GM19023 (cell line): ENCODE data around the gene AGAP3.
"Not testable (repeated sequence)": the region's sequence is repeated elsewhere in the genome, so short reads cannot be mapped to it uniquely, and the experiment has no call there.

ENCODE experiments used
- ATAC-seq: cut with Tn5 transposase; IDR thresholded peaks from one replicate; pipeline ENCODE4 v1.9.1; 2021; ENCODE audit warnings: mild to moderate bottlenecking, moderate library complexity; ENCODE audit not compliant: unreplicated experiment

AGAP3 gene

DNA sequence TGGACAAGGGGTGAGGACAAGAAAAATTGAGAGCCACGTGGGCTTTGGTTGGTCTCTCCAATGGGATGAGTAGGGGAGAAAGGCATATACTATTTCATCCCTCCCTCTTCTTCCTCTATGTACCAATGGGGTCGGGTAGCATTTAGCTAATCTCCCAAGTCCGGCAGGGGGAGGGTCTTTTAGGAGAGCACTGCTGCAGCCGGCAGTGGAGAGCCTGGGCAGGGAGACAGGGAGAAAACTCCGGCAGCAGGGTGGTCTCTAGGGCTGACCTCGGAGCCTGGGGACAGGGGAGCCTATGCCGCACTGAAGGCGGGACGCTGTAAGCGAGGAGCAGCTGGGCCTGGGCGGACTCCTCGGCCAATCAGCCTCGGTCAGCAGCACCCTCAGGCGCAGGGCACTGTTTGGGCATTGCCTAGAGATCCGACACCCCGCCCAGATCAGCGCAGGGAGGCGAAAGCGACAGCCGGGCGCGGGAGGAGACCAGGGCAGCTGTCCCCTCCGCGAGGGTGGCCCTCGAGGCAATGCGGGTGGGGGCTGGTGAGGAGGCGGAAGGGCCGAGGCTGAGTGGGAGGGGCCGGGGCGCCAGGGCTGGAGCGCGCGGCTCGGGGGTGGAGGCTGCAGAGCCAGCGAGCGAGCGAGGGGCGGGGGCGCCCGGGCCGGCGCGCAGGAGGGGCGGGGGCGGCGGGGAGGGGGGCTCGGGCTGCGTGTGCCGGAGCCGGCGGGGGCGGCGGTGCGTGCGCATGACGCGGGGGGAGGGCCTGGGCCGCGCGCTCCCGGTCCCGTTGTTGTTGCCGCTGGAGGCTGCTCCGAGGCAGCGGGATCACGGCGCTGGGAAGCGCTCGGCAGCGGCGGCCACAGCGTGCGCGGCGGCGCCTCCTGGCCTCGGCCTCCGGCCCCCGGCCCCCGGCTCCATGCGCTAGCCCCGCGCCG lies at the start of gene AGAP3:
Gene AGAP3, plus strand, starts transcription at position 785 of the 930 bp plus-strand sequence. CDS start 267 bp downstream, outside the sequence.
- peak; percentile 43 for ATAC-seq

DNA sequence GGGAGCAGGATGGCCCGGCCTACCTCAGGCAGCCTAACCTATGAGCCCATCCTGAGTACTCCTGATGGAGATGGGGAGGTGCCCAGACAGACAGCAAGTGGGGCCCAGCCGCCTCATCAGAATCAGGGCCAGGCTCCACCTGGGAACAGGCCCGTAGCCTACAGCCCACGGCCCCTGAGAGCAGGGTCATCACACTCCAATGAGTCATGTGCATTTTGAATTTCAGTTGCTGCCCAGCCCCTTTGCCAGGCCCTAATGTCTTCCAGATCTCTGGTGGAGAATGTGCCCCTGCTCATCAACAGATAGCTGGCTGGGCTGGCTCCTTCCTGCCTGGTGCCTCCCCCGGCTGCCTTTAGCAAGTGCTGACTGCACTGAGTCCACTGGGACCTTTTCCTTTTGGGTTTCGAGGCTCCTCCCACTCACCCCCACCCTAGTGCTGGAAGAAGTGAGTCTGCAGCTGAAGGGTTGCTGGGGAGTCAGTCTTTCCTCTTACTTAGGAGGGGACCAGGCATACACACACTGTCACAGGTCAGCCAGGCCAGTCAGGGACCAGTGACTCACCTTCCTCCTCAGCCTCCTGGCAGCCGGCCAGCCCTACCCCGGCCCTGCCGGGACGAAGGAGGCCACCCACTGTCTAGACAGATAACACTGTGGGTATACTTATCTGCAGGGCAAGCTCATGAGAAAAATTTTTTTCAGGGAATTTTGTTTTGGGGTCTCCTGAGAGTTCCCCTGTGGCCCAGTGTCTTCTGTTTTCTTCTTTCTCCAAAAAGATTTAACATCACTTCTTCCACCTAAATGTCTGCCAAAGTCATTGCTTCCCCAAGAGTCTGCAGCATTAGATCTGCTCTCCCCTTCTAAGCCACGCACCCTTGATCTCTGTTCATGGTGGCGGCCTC lies 47.1 kb upstream of the AGAP3 start:
- ATAC-seq, result no peak

DNA sequence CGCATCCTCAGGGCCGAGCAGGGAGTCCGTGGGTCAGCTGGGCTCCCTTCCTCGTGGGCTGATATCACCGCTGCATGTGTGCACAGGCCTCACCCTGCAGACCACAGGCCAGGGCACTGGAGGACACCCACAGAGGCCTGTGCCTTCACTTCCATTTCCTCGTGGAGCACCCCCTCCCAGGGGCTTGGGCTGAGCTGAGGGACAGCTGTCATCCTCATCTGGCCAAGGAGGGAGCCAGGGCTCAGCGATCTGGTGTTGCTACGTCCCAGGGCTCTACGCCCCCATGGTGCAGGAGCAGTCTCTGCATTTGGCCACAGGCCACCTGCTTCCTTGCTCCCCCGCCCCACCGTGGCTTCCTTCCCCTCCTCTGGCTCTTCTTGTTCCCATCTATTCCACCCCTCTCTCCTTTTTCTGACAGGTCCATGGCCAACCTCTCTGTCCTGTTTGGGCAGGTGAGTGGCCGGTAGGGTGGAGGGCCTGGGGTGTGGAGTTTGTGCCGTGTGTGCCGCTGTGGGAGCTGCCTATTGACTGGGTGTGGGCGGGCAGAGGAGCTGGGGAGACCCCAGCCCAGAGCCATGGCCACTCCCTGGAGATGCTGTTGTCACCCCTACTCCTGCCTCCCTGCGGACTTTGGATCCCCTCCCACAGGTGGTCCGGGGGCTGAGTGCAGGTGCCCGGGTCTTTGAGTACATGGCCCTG lies 46.3 kb upstream of the AGAP3 start:
- ATAC-seq, result no peak

DNA sequence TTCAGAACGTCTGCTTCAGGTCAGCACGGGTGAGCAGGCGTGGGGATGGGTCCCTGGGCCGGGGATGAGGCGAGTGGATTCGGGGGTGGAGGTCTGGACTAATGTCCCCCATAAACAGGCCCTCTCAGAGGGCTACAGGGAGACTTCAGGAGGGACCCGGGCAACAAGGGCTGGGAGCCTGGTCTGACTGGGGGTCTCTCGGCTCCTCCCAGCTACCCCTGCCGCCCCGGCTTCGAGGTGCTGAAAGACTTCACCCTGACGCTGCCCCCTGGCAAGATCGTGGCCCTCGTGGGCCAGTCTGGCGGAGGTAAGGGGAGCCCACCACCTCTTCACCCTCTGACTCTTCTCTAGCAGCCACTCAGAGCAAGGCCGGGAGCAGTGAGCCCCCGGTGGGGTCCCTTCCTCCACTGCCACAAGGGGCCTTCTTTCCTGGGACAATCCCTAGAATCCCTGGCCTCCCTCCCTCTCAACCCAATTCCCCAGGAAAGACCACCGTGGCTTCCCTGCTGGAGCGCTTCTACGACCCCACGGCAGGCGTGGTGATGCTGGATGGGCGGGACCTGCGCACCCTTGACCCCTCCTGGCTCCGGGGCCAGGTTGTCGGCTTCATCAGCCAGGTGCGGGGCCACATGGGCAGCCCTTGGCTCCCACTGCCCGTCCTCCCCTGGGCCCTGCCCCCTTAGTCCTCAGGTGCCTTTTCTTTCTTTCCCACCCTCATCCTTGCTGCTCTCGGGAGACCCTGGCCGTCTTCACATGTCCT lies 45.5 kb upstream of the AGAP3 start:
- no peak for ATAC-seq

DNA sequence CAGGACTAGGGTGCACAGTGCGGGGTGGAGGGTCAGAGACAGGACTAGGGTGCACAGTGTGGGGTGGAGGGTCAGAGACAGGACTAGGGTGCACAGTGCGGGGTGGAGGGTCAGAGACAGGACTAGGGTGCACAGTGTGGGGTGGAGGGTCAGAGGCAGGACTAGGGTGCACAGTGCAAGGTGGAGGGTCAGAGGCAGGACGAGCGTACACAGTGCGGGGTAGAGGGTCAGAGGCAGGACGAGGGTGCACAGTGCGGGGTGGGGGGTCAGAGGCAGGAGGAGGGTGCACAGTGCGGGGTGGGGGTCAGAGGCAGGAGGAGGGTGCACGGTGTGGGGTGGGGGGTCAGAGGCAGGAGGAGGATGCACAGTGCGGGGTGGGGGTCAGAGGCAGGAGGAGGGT lies 42.8 kb upstream of the AGAP3 start:
- ATAC-seq, result not testable (repeated sequence)

DNA sequence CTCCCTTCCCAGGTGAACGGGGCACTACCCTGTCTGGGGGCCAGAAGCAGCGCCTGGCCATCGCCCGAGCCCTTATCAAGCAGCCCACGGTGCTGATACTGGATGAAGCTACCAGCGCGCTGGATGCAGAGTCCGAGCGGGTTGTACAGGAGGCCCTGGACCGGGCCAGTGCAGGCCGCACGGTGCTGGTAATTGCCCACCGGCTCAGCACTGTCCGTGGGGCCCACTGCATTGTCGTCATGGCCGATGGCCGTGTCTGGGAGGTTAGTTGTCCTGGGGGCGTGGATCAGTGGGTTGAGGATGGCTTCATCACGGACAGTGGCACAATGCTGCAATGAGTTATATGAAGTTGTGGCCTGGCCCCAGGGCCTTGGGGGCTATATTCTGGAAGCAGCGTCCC lies 42.3 kb upstream of the AGAP3 start:
- no peak for ATAC-seq

DNA sequence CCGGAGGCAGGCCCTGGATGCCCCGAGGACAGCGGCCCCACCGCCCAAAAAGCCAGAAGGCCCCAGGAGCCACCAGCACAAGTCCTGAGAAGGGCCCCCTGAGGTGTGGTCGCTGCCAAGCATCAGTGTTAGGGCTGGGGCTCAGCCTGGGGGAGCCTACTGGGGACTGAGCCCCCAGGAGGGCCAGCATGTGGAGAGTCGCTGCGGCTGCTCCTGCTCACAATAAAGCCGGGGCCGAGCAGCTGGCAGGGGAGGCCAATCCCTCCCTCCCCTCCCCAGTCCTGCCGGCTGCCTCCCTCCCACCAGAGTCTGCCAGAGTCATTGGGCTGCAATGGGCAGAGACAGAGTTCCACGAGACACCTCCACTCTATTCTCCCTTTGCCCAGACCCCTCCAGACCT lies 41.0 kb upstream of the AGAP3 start:
- ATAC-seq, result no peak

DNA sequence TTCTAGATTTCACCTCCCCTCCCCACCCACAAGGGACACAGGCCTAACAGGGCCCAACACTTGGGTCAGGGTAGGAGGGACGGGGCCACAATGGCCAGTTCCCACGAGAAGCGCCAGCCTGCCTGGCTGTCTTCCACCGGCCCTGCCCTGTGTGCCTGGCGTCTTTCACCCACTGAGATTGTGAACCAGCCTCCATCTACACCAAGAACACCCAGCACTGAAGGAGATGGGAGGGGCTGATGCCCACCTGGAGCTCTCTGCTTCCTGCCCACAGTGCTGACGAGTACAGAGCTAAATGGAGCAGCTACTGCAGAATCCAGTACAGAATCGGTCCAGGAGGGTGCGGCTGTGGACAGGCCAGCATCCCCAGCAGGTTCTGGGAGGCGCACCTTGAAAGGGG lies 40.3 kb upstream of the AGAP3 start:
- no peak for ATAC-seq

DNA sequence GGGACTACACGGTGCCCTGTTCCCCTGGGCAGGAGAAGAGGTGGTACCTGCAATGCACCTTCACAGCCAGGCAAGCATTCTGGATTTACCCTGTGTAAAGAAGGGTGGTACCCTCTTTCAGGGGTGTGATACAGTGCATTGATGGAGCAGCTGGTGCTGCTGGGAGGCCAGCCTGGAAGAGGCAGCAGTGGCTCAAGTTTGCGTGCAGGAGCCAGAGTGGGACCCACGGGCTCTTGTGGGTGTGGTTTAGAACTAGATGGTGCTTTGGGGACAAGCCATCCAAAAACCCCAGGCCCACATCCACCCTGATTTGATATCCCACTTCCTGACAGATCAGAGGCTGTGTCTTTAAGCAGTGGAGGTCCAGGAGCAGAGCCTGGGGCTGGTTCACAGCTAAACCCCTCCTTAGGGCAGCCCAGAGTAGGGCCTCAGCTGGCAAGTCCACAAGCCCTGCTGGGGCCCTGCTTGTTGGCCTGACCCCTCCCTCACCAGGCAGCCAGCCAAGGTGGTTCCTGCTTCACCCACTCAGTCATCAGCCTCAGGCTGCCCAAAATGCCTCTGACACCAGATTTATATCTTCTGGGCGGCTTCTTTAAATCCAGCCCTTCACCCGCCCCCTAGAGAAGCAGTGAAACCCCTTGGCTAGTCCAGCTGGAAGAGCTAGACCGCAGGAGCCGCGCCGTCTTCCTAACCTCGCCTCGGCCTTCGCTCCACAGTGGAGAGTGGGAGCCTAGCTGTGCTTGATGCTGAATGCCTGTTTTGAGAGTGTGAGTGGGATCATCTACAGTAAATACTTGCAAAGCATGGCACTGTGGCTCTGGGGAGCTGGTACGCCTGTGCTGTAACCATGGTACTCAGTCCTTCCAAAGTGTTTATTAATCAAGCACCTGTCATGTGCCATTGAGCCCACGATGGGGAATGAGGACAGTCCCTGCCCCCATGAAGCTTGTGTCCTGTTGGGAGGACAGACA lies 39.4 kb upstream of the AGAP3 start:
- no peak for ATAC-seq

DNA sequence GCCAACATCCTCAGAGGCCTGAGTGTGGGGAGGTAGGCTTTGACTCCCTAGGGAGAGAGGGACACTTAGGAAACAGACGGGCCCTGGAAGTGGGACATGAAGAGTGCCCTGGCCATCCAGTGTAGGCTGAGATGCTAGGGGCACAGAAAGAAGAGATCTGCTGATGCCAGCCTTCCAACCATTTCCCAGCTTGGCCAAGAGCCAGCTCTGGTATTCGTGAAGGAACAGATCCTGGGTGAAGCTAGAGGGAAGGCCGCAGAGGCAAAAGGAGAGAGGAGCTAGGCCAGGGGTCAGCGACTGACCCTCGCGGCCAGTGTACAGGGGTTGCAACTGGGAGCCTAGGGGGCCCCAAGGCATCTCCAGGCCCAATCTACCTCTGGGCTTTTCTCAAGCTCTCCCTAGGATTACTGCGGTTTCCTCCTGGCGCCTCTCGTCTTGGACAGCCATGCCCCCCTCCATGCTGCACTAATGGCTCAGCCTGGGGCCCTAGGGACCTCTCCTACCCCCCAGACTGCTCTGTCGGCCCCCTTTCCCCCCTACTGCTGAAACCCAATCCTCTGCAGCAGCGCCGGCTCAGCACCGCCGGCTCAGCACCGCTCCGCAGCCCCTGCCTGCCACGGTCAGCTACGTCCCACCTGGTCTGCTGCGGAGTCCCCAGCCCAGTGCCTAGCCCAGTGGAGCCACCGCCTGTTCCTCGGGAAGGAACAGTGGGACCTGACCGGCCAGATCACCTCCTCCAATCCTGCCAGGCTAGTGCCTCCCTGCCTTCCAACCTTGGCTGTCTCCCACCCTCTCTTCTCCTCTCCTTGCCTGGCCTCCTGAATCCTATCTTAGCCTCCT lies 38.1 kb upstream of the AGAP3 start, which contains the start of gene ASIC3:
Gene ASIC3, plus strand, starts transcription at position 556 of the 840 bp plus-strand sequence. CDS start 355 bp downstream, outside the sequence.
- no peak for ATAC-seq

DNA sequence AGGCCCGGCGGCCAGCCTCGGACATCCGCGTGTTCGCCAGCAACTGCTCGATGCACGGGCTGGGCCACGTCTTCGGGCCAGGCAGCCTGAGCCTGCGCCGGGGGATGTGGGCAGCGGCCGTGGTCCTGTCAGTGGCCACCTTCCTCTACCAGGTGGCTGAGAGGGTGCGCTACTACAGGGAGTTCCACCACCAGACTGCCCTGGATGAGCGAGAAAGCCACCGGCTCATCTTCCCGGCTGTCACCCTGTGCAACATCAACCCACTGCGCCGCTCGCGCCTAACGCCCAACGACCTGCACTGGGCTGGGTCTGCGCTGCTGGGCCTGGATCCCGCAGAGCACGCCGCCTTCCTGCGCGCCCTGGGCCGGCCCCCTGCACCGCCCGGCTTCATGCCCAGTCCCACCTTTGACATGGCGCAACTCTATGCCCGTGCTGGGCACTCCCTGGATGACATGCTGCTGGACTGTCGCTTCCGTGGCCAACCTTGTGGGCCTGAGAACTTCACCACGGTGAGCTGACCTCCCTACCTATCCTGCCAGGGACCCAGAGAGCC lies 37.3 kb upstream of the AGAP3 start:
- ATAC-seq, result no peak

DNA sequence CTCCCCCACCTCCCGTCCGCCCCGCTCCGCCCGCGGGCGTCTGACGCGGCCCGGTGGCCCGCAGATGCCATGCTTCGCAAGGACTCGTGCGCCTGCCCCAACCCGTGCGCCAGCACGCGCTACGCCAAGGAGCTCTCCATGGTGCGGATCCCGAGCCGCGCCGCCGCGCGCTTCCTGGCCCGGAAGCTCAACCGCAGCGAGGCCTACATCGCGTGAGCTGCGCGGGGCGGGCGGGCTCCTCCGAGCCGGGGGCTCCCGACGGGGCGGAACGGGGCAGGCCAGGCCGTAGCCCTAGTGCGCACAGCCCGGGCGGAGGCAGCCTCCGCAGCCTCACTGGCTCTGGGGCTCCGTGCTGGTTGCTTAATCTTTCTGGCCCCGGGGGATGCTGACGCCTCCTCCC lies 35.2 kb upstream of the AGAP3 start:
- ATAC-seq, result no peak

DNA sequence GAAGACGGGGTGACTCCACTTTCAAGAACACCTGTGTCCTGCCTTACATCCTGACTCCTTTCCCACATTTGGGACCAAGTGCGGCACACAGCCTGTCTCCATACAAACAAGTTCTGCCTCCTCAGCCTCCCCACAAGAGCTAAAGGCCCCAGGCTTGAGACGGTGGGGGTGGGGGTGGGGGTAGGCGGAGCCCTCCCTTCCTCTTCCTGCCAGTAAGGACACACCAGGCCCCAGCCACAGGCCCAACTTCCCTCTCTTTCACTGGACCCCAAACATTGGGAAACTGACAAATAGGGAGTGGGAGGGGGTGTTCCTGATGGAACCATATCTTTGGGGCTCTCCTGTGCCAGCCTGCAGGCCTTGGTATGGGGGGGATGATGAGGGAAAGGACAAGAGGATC lies 33.2 kb upstream of the AGAP3 start:
- ATAC-seq, result no peak

DNA sequence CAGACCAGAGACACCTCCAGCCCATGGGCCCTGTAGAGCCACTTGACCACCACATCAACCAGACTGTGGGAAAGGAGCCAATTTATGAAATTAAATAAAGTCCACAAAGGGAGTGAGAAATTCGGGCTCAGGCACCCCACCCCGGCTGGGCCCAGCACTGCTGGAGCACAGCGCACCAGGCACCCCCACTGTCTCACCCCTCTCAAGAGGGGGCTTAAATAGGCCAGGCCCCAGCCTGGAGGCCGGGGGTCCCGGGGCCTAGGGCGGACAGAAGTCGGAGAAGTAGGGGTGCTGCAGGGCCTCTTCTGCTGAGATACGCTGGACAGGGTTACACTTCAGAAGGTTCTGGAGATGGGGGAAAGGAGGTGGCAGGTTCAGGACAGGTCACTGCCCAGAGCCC lies 32.5 kb upstream of the AGAP3 start:
- ATAC-seq, result no peak

DNA sequence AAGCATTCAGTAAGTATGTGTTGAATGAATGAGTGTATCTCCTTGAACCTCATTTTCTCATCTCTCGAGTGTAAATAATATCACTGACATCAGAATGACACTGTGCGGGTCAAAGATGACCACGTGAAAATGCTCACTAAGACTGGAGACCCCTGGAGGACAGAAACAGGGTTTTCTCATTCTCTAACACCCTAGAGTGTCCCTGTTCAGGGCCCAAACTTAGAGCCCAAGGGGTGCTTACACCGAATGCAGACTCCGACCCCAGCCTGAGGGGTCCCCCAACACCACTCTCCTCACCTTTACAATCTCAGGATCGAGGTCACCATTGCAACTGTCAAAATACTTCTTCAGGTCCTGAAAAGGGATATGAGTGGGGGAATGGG lies 30.0 kb upstream of the AGAP3 start:
- no peak for ATAC-seq

DNA sequence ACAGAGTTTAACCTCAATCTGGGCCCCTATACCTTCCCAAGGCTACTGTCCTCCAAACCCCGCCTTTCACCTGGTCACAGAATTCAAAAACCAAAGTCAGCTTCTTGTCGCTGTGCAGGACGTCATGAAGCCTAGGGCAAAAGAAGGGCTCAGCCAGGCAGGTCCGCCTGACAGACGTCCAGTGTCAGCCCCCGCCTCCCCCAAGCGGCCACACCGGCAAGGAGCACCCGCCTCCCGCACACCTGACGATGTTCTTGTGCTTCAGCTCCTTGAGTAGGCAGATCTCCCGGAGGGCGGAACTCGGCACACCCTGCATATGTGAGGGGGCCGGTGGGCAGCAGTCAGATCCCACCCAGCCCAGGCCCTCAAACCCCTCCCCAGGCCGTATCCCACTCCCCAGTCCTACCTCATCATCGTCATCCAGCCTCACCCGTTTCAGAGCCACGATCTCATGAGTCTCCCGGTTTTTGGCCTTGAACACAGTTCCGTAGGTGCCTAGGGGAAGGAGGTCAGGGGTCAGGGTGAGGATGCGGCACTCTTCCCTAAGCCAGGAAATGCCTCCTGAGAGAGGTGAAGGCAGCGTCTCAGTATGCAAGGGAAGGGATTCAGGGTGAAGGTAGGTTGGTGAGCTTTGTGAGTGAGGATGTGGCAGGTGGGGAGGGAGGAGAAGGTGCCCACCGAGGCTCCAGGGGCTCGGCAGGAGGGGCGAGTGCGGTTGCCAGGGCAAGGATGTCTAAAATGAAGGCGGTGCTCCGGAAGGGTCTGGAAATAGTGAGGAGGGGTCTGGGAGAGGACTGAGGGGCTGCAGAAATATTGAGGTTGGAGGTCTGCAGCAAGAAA lies 29.4 kb upstream of the AGAP3 start:
- no peak for ATAC-seq

DNA sequence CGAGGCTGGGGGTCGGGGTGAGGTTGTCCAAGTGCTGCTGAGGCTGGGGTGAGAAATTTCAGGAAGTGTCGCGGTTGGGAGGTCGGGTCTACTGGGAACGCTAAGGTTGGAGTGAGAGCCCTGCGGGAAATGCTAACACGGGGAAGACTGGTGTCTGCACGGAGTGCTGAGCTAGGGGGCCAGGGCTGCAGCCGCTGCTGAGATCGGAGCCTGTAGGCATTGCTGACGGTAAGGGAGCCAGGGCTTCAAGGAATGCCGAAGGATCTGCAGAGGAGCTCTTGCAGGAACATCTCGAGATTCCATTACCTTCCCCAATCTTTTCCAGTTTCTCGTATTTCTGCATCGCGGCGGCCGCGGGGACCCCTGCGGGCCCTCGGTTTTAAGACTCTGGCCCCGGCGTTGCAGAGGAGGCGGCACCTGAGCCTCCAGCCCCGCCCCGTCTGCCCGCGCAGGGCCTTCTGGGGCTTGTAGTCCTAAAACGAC lies 28.7 kb upstream of the AGAP3 start, which contains the start of gene CDK5:
Gene CDK5, minus strand, starts transcription at position 392 of the 483 bp plus-strand sequence. Its CDS starts 49 bp downstream, at position 343.
- ATAC-seq, result peak; percentile 16
